Inflammatory macrophage treated with lipopolysaccharide for 4 hours (primary cell): Measurements from ENCODE around the gene CACNB2.
"Not testable (repeated sequence)": the region's sequence is repeated elsewhere in the genome, so short reads cannot be mapped to it uniquely, and the experiment has no call there.

ENCODE experiments used
- DNase-seq: peaks from one replicate; pipeline ENCODE4 v3.0.0-alpha.2; 2020

CACNB2 gene

DNA sequence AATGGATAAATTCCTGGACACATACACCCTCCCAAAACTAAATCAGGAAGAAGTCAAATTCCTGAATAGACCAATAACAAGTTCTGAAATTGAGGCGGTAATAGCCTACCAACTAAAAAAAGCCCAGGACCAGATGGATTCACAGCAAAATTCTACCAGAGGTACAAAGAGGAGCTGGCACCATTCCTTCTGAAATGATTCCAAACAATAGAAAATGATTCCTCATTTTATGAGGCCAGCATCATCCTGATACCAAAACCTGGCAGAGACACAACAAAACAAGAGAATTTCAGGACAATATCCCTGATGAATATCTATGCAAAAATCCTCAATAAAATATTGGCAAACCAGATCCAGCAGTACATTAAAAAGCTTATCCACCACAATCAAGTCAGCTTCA lies 450.9 kb downstream of the CACNB2 start:
- DNase-seq, result not testable (repeated sequence)
